HL-60/S4 treated with retinoic acid at 250 ng/mL for 4 days and 3 days (cell line): ENCODE measurements around the gene EXOSC3.

Source experiments
- in situ Hi-C: fragments of 300-500 bp; cut with MboI; formaldehyde crosslinking; loops from 2 replicates; pipeline ENCODE4 v1.7.0; 2022; ENCODE audit warnings: low sequenced_read_pairs

The EXOSC3 gene

DNA sequence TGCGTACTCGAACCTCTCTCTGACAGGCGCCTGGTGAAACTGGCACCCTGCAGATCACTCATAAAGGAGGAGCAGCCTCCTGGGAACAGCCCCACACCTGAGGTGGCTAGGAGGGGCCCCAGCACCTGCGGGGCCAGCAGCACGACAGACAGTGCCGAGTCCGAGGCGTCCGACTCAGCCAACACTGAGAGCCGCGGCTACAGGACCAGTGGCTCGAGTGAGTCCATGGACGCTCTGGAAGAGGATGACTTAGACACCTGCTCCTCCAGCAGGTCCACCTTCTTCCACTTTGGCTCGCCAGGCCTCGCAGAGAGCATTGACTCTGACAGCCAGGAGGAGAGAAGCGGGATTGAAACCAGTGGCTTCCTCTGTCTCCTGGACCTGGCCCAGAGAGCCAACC is 44.7 kb downstream of the EXOSC3 start:
- in situ Hi-C loops: loop anchor here (25.0 kb wide), 1 partner anchor 622 kb away; no protein-coding TSS in a partner anchor

DNA sequence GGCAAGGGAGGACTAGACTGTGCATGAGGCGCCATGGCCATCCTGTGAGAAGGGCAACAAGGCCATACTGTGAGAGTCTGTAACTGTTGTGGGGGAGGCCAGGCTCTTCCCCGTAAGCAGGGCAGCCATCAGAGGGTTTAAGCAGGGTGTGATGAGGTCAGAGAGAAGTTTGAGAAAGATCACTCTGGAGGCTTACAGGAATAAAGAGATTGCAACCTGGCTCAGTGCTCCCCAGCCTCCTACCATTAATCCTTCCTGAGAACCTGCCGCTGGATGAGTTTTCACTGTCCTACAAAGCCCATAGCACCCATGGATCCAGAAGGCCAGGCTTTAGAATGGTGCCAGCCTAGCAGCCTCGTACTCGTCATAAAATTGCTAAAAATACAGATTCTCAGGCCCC is 45.6 kb downstream of the EXOSC3 start:
- in situ Hi-C loops: loop anchor here (25.0 kb wide), 1 partner anchor 623 kb away; no protein-coding TSS in a partner anchor

DNA sequence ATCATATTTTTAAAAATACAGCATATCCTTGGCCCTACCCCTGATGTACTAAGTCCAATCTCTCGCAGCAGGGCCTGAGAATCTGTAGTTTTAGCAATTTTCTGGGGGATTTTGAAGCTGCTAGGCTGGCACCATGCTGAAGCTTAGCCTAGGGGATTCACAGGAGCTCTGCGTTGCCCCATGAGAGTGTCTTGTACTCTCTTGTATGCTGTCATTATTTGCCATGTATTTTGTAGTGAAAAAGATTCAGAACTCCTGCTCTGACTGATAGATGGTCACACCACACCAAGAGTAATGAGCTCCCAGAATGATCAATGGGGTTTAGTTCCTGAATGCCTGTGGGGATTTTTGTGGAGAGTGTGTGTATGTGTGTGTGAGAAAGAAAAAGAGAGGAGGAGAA is 51.9 kb downstream of the EXOSC3 start:
- in situ Hi-C loops: loop anchor here (25.0 kb wide), 1 partner anchor 629 kb away; no protein-coding TSS in a partner anchor

- in situ Hi-C loops: loop anchor here (25.0 kb wide), 1 partner anchor 630 kb away; no protein-coding TSS in a partner anchor
These were observed 52.6 kb downstream of the EXOSC3 start for GRCh38 chr9:37732086-37732741.

DNA sequence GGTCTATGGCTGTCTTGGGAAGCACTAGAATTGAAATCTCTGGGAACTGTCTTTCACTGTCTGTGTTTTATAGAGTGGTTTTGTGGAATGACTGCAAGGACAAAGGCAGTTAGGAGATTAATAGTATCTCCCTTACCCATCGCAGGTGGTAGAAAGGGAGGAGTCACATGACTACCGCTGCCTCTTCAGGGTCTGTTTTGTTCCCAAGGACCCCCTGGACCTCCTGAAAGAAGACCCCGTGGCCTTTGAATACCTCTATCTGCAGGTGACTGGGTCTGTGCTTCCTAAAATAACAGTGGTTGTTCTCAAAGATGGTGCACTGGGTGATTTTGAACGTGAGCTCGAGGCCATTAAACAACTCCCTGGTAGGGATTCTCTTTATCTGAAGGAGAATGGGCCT is 54.0 kb downstream of the EXOSC3 start:
- in situ Hi-C loops: loop anchor here (25.0 kb wide), 1 partner anchor 631 kb away; no protein-coding TSS in a partner anchor

- in situ Hi-C loops: loop anchor here (25.0 kb wide), 1 partner anchor 632 kb away; no protein-coding TSS in a partner anchor
These were observed 54.6 kb downstream of the EXOSC3 start for GRCh38 chr9:37730256-37730655.
